NCI-H345 (cell line): ENCODE results near the gene RNF41.
"Not testable (repeated sequence)": the region's sequence is repeated elsewhere in the genome, so short reads cannot be mapped to it uniquely, and the experiment has no call there.

ENCODE experiments used
- DNase-seq: peaks from one replicate; lab custom pipeline; 2025; lab: John Stamatoyannopoulos, UW

Gene RNF41

DNA sequence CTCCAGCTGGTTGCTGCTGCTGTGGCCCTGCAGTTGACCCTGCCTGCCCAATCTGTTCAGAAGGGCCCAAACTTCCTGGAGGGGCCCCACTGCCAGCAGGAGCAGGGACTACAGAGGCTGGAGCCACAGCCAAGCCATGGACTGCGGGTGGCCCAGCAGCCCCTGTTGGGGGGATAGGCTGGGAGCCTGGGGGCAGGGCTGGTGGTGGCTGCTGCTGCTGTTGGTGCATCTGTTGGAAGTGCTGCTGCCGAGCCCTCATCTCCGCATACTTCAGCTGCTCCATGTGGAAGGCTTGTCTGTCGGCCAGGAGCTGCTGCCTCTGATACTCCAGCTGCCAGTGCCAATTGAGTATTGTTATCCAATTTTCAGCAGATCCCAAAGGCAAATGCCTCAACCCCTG lies 56.4 kb downstream of the RNF41 start:
- DNase-seq = no peak

DNA sequence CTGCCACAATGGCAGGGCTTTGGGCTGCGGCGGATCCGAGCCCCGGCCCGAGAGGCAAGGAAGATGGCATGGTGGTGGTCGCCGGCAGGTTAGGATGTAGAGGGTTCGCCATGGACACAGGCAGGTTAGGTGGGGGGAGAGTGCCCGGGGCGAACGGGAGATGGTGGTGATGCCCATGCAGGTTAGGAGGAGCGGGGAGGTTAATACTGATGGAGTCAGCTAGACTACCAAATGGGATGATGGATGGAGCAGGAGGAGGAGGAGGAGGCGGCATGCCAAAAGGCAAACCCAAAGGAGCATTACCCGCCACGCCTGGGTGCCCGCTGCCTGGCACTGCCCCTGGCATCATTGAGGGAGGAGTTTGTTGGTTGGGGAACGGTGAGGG lies 57.4 kb downstream of the RNF41 start:
- no peak for DNase-seq

DNA sequence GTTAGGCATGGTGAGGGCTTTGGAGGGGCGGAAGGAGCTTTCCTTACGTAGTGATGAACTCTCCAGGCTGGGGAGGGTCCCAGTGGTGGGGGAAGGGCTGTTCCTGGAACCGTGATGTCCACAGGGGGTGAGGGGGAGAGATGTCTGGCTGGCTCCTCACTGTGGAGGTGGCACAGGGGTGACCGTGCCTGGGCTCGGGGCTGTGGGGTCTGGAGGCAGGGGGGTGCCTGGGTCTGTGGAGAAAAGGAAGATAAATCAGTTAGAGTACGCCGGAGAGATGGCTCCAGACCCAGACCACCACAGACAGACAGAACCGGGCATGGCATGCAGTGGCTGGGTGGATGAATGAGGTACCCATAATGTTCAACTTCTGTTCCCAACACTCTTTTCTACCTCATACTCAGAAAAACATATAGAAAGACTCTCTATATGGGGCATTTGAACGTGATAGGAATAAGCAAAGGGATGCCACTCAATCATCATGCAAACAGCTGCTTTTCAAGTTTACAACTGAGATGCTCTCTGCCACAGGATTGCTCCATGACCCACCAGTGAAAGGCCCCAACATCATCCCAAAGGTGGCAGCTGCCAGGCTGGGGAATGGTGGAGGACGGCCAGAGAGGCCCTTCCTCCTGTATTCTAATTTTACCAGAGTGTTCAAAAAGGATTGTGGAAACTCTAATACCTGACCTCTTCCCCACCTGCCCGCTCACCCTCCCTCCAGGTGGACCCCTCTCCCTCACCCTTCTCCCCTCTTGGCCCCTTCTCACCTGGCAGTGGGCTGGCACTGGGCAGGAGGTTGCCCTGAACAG lies 58.0 kb downstream of the RNF41 start:
- no peak for DNase-seq

DNA sequence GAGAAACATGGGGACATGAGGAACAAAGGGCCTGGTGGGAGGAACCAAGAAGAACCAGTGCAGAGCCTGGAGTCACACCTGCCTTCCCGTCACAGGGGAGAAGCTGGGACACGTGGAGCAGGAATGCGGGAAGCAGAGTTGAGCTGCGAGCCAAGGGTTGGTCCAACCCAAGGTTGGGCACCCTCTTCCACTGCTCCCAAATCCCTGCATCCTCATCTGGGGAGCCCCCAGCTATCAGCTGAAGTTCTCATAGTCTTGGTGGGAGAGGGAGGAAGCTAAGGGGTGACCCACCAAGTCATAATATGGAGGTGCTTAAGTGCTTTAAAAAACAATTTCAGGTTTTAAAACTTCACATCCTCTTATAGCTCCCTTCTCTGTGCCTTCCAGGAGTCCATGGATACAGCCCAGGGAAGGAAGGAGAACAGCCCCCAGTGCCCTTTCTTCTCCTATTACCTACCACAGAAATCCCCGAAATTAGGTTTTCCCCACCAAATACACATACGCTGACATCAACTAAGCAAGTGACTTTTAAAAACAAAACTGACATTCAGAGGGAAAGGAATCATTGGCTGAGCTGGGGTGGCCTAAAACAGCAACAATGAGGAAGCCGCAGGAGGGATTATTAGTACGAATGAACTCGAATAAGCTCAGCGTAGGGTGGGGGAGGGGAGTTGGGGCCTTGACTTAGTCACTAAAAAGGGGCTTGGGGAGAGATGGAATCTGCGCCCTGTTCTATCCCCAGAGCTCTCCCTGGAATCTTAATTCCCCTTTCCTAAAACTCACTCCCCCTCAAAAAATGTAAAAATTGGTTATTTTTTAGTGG lies 59.0 kb downstream of the RNF41 start:
- DNase-seq = no peak

DNA sequence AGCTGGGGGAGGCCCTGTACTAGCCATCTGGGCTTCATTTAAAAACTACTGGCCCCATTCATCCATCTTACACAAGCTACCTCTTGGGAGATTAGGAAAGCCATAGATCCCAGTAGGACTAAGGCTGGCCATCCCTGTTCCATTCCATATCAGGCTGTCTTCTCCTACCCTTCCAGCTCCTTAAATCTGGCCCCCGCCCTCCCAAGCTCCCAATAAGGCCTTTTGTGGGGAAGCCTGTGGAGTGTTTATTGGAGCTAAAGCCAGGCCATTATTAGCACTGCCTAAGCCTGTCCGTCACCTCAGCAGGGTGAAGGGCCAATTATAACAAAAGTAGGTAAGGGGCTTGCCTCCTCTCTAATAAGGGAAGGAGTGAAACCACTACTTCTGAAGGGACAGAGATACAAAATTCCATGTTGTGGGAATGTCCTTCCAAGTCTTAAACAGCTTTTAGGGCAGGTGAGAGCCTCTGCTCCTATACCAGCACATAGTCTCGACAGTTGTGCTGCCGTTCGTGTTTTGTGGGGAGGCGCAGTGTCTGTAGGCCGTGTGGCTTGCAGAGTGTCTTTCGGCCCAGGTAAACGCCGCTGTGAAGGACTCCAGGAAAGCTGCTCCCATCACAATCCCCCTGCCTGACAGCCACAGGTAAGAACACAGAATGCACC lies 59.9 kb downstream of the RNF41 start:
- DNase-seq = no peak

DNA sequence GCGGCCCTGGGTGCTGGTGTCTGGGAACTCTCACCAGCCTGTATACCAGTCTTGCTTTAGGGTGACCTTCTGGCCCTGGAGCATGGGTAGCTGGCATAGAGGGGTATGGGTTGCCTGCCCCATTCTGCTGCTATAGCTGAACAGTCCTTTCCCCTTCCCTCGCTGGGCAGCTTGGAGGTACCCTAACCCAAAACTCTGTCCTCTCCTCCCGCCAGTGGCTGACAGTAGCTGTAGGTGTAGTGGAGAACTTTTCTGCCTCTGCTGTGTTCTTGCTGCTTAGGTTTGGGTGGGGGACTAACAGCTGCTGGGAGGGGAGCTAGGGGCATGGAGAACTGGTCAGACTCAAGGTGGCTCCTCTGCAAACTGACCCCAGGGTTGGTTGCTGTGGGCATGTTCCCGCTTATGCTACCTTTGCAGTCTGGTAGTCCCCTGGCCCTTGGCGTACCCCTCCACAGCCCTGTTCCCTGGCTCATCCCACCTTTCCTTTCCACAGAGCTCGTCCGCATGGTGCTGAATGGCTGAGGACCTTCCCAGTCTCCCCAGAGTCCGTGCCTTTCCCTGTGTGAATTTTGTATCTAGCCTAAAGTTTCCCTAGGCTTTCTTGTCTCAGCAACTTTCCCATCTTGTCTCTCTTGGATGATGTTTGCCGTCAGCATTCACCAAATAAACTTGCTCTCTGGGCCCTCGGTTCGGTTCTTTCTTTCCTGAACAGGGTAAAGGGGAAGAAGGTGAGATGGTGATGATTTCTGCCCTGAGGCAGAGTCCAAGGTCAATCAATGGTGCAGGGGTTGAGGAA lies 60.6 kb downstream of the RNF41 start:
- no peak for DNase-seq

DNA sequence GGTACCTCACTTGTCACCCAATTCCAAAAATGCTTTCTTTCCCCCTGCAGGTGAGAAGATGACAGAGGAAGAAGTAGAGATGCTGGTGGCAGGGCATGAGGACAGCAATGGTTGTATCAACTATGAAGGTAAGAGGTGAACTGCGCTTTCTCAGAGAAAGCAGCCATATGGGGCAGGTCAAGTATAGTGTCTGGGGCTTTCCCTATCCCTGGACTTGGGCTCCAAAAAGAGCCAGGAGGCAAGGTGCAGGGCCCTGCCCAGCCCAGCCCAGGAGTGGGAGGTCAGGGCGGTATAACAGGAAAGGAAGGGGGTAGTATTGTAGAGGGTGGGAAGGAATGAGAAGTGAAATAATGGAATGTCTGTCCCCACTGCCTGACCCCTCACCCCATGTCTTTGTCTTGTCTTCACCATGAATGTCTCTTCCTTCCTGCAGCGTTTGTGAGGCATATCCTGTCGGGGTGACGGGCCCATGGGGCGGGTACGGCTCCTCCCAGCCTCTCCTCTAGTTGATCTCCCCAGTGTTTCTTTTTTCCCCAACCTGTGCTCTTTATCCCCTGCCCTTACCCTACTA lies 61.4 kb downstream of the RNF41 start:
- DNase-seq = no peak

DNA sequence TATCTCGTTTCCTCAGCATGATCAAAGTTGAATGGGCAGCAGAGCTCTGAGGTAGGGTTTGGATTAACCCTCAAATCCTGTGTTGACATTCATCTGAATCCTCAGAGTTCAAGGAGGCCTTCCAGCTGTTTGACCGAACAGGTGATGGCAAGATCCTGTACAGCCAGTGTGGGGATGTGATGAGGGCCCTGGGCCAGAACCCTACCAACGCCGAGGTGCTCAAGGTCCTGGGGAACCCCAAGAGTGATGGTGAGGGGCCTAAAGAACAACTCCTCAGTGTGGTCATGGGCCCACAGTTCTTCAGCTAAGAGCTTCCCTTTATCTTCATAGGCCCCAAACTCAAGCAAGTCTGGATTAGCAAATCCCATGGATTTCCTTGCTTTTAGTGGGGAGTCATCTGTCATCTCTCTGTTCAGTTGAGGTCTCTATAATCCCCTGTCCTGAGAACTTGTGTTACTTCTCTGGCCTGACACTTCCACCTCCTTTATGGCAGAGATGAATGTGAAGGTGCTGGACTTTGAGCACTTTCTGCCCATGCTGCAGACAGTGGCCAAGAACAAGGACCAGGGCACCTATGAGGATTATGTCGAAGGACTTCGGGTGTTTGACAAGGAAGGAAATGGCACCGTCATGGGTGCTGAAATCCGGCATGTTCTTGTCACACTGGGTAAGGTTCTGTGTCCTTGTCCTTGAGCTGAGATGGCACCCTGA lies 62.1 kb downstream of the RNF41 start:
- DNase-seq = no peak

DNA sequence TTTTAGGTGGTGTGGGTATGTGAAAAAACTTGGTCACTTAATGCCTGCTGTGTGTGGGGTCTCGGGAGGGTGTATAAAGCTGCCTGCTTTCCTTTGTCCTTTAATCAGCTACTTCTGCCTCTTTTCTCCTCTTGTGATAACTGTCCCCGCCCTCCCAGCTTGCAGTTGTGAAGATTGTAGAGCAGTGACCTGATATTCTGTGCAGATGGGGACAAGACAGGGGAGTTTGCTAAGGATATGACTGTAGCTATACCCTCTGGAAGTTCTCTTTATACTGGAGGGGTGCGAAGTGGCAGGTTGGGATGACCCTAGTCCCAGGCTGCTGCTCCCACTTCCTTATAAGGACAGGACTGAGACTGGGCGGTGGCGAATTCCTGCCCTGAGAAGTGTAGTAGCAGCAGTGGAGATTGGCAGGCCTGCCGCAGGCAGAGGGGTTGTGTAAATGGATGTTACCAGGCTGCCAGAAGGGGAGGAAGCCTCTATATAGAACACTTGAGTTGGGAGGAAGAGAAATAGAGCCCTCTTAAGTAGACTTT lies 62.7 kb downstream of the RNF41 start:
- peak; percentile 36 for DNase-seq

DNA sequence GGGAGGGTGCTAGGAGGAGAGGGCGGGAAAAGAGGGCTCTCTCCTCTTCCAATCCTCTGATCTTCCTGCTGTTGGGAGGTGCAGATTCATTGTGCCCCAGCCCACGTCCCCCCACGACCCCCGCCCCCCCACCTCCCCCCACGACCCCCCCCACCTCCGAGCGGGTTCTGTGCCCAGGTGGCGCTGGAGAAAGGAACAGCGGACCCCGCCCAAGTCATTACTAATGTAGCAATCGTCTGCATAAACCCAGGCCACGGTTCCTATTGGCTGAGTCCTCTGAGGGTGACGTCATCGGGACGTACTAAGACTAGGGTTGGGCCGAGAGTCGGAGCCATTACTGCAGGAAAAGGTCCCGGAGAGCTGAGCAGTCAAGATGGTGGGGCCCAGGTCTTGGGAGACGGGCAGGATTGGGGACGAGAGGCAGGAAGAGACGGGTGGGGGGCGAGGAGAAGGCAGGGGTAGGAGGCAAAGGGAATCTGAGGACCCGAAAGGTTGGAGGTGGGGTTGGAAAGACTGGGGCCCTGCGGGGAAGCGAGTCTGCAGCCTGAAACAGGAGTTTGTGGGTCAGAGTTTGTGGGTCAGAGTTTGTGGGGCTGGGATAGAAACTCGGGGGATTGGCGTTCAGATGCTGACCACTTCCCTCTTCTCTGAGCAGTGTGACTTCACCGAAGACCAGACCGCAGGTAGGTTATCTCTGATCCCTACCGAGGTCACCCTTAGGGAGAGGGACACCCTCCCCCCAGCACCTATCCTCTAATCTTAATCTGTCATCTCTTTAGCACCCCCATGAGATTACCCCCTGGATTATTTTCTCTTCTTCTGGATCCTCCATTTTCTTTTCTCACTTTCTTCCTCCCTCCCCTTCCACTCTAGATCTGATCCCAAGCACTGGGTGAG lies 63.4 kb downstream of the RNF41 start, which contains the start of gene MYL6:
Gene MYL6 (plus strand): TSS at position 331 of the 897 bp plus-strand sequence. CDS start 43 bp downstream, at position 374.
- DNase-seq = peak; percentile 99

DNA sequence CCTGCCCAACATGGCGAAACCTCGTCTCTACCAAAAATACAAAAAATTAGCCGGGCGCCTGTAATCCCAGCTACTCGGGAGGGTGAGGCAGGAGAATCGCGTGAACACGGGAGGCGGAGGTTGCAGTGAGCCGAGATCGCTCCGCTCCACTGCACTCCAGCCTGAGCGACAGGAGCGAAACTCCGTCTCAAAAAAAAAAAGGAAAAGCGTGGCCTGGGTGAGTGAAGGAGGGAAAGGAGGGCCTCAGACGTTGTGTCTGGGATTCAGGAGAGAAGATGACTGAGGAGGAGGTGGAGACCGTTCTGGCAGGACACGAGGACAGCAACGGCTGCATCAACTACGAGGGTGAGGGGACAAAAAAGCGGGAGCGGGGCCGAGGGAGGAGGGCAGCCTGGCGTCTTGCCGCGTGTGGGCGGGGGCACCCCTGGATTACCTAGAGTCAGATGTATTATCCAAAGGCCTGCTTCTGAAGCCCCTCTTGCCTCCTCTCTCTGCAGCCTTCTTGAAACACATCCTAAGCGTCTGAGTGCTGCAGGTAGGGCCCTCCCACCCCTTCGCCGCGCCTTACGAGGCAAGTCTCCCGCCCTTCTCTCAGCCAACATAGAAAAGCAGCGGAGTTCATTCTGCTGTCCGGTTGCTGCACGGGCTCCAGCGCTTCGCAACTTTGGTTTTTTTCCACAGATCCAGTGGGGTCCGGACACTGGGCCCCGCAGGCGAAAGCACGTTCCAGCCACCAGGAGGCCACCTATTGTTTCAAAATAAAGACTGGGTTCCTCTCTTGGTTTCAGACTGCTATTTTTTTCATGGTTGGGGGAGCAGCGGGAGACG lies 64.3 kb downstream of the RNF41 start:
- DNase-seq = peak; percentile 87

DNA sequence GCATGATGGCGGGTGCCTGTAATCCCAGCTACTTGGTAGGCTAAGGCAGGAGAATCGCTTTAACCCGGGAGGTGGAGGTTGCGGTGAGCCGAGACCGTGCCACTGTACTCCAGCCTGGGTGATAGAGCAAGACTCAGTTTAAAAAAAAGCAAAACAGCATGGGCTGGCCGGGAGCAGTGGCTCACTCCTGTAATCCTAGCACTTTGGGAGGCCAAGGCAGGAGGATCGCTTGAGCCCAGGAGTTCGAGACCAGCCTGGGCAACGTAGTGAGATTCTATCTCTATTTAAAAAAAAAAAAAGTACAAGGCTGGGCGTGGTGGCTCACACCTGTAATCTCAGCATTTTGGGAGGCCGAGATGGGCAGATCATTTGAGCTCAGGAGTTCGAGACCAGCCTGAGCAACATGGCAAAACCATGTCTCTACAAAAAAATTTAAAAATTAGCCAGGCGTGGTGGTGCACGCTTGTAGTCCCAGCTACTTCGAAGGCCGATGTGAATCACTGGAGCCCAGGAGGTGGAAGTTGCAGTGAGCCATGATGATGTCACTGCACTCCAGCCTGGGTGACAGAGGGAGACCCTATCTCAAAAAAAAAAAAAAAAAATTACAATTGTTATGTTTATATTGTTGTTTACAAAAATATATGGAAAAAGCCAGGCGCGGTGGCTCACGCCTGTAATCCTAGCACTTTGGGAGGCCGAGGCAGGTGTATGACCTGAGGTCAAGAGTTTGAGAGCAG lies 65.1 kb downstream of the RNF41 start:
- not testable (repeated sequence) for DNase-seq

DNA sequence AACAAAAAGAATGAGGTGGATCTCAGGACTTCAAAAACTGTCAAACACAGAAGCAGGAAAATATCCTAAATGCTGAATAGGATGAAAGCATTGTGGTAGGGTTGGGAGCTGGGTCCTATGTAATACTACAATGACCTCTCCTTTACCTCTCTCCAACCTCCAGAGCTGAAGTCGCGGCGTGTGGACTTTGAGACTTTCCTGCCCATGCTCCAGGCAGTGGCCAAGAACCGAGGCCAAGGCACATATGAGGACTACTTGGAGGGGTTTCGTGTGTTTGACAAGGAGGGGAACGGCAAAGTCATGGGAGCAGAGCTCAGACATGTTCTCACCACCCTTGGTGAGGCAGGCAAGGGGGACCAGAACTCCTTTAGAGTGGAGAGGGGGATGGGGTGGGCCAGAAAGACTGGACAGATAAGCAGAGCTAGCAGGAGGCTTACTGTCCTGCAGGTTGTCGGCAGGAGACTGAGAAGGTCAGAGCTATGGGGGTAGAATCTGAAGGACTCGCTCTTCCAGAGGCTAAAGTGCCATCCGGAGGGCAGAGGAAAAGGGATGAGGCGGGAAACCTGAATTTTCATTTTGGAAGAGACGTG lies 66.4 kb downstream of the RNF41 start:
- DNase-seq = no peak

DNA sequence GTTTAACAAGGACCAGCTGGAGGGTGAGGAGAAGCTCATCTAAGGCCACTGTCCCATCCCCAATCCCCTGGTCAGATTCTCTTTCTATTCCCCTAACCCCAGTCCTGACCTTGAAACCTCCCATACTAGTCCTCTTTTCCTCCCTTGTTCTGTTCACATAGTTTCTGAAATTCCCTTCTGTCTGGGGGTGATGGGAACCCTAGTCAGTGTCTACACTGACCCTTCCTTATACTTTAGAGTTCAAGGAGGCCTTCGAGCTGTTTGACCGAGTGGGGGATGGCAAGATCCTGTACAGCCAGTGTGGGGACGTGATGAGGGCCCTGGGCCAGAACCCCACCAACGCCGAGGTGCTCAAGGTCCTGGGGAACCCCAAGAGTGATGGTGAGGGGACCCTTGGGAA lies 66.9 kb downstream of the RNF41 start:
- no peak for DNase-seq

DNA sequence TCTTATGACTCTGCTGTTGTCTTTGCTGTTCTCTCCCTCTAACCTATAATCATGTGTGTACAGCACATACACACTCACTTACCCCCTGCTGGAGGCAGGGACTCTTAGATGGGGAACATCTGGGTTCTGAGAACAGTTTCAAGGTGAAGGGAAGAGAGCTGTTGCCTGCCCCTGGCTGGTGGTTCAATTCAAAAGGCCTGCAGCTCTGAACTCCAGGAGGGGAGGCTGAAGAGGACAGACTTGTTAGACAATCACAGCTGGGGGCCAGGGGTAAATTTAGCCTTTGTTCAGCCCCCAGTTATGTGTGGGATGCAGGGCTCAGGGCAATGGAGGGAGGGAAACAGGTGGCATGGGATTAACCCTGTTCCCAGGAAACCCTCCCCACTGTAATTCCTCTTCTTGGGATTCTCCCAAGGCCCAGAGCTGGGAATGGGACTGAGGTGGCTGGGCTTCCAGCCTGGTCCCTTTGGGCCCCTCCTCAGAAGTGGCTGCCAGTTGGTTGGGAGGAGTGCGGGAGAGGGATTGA lies 67.4 kb downstream of the RNF41 start:
- peak; percentile 45 for DNase-seq

DNA sequence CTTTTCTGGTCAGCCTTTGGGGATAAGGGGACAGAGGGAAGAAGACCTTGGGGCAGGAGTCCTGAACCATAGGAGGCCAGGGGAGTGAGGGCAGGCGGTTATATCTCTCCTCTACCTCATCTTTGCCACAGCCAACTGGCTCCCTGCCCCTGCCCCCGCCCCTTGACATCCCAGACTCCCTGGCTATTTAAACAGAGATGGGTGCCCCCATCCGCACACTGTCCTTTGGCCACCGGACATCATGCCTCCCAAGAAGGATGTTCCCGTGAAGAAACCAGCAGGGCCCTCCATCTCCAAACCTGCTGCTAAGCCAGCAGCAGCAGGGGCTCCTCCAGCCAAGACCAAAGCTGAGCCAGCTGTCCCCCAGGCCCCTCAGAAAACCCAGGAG lies 68.0 kb downstream of the RNF41 start:
- no peak for DNase-seq
